ENCODE measurements around the gene NNMT. TPM values are rescaled to one million over a fixed set of nuclear protein-coding genes. Genes with fewer than 3 reads are reported as not detected.

The NNMT gene
- total RNA-seq, 1 experiment from 2014 or later: not detected

- H3K27ac ChIP-seq (ENCODE audit: low read depth, low read length): no peak overlapping the region
- no peak overlapping the region for H3K4me2 ChIP-seq (ENCODE audit: low read length)
- no peak overlapping the region for H2AFZ ChIP-seq (ENCODE audit: low read depth, low read length, poor library complexity, severe bottlenecking)
- no peak for DNase-seq (ENCODE audit: low read depth, low spot score)
- H3K79me2 ChIP-seq (ENCODE audit: insufficient read depth, low read length): no peaks in the 10 kb centered on the region
- no peaks in the 10 kb centered on the region for H3K4me1 ChIP-seq (ENCODE audit: control insufficient read depth in 1 of 2, insufficient read depth in 2 of 2, low read length in 2 of 2)
- peaks cover 28% of the 10 kb centered on the region for H3K27me3 ChIP-seq (ENCODE audit: insufficient read depth, low read length)
- ChIA-PET RAD21 (ENCODE audit: low non-redundant PET in 1 of 2, low total read pairs in 2 of 2, uncharacterized antibody in 2 of 2, unreplicated experiment in 2 of 2) (no interaction called here), CTCF (no interaction called here), POLR2A (no interaction called here)
- TF ChIP-seq, protein P1, sequence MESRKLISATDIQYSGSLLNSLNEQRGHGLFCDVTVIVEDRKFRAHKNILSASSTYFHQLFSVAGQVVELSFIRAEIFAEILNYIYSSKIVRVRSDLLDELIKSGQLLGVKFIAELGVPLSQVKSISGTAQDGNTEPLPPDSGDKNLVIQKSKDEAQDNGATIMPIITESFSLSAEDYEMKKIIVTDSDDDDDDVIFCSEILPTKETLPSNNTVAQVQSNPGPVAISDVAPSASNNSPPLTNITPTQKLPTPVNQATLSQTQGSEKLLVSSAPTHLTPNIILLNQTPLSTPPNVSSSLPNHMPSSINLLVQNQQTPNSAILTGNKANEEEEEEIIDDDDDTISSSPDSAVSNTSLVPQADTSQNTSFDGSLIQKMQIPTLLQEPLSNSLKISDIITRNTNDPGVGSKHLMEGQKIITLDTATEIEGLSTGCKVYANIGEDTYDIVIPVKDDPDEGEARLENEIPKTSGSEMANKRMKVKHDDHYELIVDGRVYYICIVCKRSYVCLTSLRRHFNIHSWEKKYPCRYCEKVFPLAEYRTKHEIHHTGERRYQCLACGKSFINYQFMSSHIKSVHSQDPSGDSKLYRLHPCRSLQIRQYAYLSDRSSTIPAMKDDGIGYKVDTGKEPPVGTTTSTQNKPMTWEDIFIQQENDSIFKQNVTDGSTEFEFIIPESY (IDR thresholded peaks at IDR 0.05; ENCODE audit: extremely low read depth, insufficient replicate concordance, low read length): no peak
- no peak for TF ChIP-seq SP1 (IDR thresholded peaks at IDR 0.05; ENCODE audit: low read depth)
- no peak for TF ChIP-seq RAD21 (IDR thresholded peaks at IDR 0.05; ENCODE audit: low read depth)
- no peak for TF ChIP-seq CBX3 (IDR thresholded peaks at IDR 0.05; ENCODE audit: low read depth)
- TF ChIP-seq ATF3 (IDR thresholded peaks at IDR 0.05): no peak
- no peak for TF ChIP-seq EGR1 (IDR thresholded peaks at IDR 0.05; ENCODE audit: low read depth)
- no peak for TF ChIP-seq CEBPB (IDR thresholded peaks at IDR 0.05; ENCODE audit: low read depth)
- TF ChIP-seq FOSL1 (IDR thresholded peaks at IDR 0.05; ENCODE audit: low read depth): no peak
- TF ChIP-seq ELF1 (IDR thresholded peaks at IDR 0.05; ENCODE audit: borderline replicate concordance, low read depth): no peak
- no peak for TF ChIP-seq MAX (IDR thresholded peaks at IDR 0.05)
- TF ChIP-seq EZH2 (IDR thresholded peaks at IDR 0.05): no peak
- no peak for TF ChIP-seq SRF (IDR thresholded peaks at IDR 0.05; ENCODE audit: low read depth)
- TF ChIP-seq JUND (IDR thresholded peaks at IDR 0.05): no peak
- no peak for TF ChIP-seq EZH2phosphoT487 (IDR thresholded peaks at IDR 0.05; ENCODE audit: borderline replicate concordance)
- no peak for TF ChIP-seq YY1 (IDR thresholded peaks at IDR 0.05; ENCODE audit: extremely low read depth, insufficient replicate concordance, low read depth, low read length)
- no peak for TF ChIP-seq POLR2A (IDR thresholded peaks at IDR 0.05; ENCODE audit: borderline replicate concordance, extremely low read depth, insufficient read depth, insufficient read length)
- TF ChIP-seq ZFX (IDR thresholded peaks at IDR 0.05): no peak
- TF ChIP-seq, protein P2, sequence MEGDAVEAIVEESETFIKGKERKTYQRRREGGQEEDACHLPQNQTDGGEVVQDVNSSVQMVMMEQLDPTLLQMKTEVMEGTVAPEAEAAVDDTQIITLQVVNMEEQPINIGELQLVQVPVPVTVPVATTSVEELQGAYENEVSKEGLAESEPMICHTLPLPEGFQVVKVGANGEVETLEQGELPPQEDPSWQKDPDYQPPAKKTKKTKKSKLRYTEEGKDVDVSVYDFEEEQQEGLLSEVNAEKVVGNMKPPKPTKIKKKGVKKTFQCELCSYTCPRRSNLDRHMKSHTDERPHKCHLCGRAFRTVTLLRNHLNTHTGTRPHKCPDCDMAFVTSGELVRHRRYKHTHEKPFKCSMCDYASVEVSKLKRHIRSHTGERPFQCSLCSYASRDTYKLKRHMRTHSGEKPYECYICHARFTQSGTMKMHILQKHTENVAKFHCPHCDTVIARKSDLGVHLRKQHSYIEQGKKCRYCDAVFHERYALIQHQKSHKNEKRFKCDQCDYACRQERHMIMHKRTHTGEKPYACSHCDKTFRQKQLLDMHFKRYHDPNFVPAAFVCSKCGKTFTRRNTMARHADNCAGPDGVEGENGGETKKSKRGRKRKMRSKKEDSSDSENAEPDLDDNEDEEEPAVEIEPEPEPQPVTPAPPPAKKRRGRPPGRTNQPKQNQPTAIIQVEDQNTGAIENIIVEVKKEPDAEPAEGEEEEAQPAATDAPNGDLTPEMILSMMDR (IDR thresholded peaks at IDR 0.05 in 2 of 3, conservative IDR thresholded peaks at IDR 0.05 in 1 of 3; ENCODE audit: borderline replicate concordance in 1 of 3, insufficient read depth in 1 of 3, low read depth in 2 of 3, low read length in 2 of 3): no peak
- TF ChIP-seq TCF7L2 (IDR thresholded peaks at IDR 0.05; ENCODE audit: borderline replicate concordance, extremely low read depth, insufficient read depth, insufficient read length): no peak
- BruUV-seq (replicated peaks): no TSS peak
- intact Hi-C loops (cut with micrococcal nuclease): no loop called here
- H3K9me2 ChIP-seq (ENCODE audit: insufficient read depth): no peaks in the 10 kb centered on the region
- H3K4me3 ChIP-seq (replicated peaks in 1 of 2; ENCODE audit: low read depth in 1 of 2, low read length in 2 of 2): no peak overlapping the region
- H3K36me3 ChIP-seq (ENCODE audit: control insufficient read depth in 1 of 2, insufficient read depth in 2 of 2, low read length in 2 of 2): no peaks in the 10 kb centered on the region
- no peaks in the 10 kb centered on the region for H3K9me3 ChIP-seq (ENCODE audit: control insufficient read depth in 1 of 2, insufficient read depth in 1 of 2, low read depth in 1 of 2, low read length in 2 of 2)
- no peaks in the 10 kb centered on the region for H4K20me1 ChIP-seq (ENCODE audit: insufficient read depth)
- no peak for ATAC-seq
- H3K9ac ChIP-seq (ENCODE audit: low read length): no peak overlapping the region
These were observed 23.6 kb downstream of the NNMT start for GRCh38 chr11:114319716-114320328.

Data from HCT116 (cell line).